Neural progenitor cell (in vitro differentiated cells): ENCODE measurements around the gene NCAM1. TPM values are rescaled to one million over a fixed set of nuclear protein-coding genes. Genes with fewer than 3 reads are reported as not detected.

ENCODE experiments used
- DNase-seq: peaks from one replicate; pipeline ENCODE4 v3.0.0-alpha.2; 2016; ENCODE audit warnings: low spot score
- H2AFZ ChIP-seq: fragments of 200-600 bp; sonication (generic); replicated peaks from 2 replicates; pipeline ENCODE4 v1.6.1; 2016; ENCODE audit warnings: antibody characterized with exemption
- H3F3A ChIP-seq: fragments of 200-600 bp; sonication (generic); 2 replicates; pipeline ENCODE4 v1.6.1; 2016; ENCODE audit warnings: antibody characterized with exemption, low read depth
- H3K27ac ChIP-seq: fragments of 200-600 bp; sonication (generic); 2 replicates; pipeline ENCODE4 v1.5.1; 2016; ENCODE audit warnings: mild to moderate bottlenecking
- H3K27me3 ChIP-seq: fragments of 200-600 bp; sonication (generic); 2 replicates; pipeline ENCODE4 v1.6.1; 2016; ENCODE audit warnings: mild to moderate bottlenecking, moderate library complexity
- H3K36me3 ChIP-seq: fragments of 200-600 bp; sonication (generic); 2 replicates; pipeline ENCODE4 v1.5.1; 2016
- H3K4me1 ChIP-seq: fragments of 200-600 bp; sonication (generic); 2 replicates; pipeline ENCODE4 v1.6.1; 2016; ENCODE audit warnings: mixed run types
- H3K4me2 ChIP-seq: fragments of 200-600 bp; sonication (generic); 2 replicates; pipeline ENCODE4 v1.6.1; 2016
- H3K4me3 ChIP-seq: fragments of 200-600 bp; sonication (generic); 2 replicates; pipeline ENCODE4 v1.5.1; 2016
- H3K79me2 ChIP-seq: fragments of 200-600 bp; sonication (generic); 2 replicates; pipeline ENCODE4 v1.6.1; 2016; ENCODE audit warnings: low read depth
- H3K9ac ChIP-seq: fragments of 200-600 bp; sonication (generic); 2 replicates; pipeline ENCODE4 v1.6.1; 2016
- H3K9me3 ChIP-seq: fragments of 200-600 bp; sonication (generic); 2 replicates; pipeline ENCODE4 v1.5.1; 2016; ENCODE audit warnings: low read depth
- H4K20me1 ChIP-seq: fragments of 200-600 bp; sonication (generic); 2 replicates; pipeline ENCODE4 v1.6.1; 2016; ENCODE audit warnings: low read depth
- H3K27ac Mint-ChIP-seq: 3 replicates; pipeline ENCODE4 v1.8.0; 2021; ENCODE audit warnings: mixed read lengths
- H3K27me3 Mint-ChIP-seq: 2 replicates; pipeline ENCODE4 v1.8.0; 2022; ENCODE audit warnings: low read depth, mild to moderate bottlenecking, inconsistent platforms, moderate library complexity, mixed read lengths; ENCODE audit not compliant: insufficient read depth
- H3K36me3 Mint-ChIP-seq: 3 replicates; pipeline ENCODE4 v1.8.0; 2021; ENCODE audit warnings: mixed read lengths
- H3K4me1 Mint-ChIP-seq: 3 replicates; pipeline ENCODE4 v1.8.0; 2021; ENCODE audit warnings: mixed read lengths
- H3K4me3 Mint-ChIP-seq: 3 replicates; pipeline ENCODE4 v1.8.0; 2021; ENCODE audit warnings: mild to moderate bottlenecking, moderate library complexity, mixed read lengths
- H3K9me3 Mint-ChIP-seq: 3 replicates; pipeline ENCODE4 v1.8.0; 2020; ENCODE audit warnings: mixed read lengths
- CTCF ChIP-seq: fragments of 200-600 bp; sonication (generic); IDR thresholded peaks from 2 replicates; pipeline ENCODE4 v1.5.1; 2017; ENCODE audit warnings: antibody characterized with exemption, mild to moderate bottlenecking
- EZH2 ChIP-seq: fragments of 200-600 bp; sonication (generic); IDR thresholded peaks from 2 replicates; pipeline ENCODE4 v1.6.1; 2017; ENCODE audit warnings: antibody characterized with exemption, mild to moderate bottlenecking, moderate library complexity
- EZH2phosphoT487 ChIP-seq: fragments of 200-600 bp; sonication (generic); IDR thresholded peaks from 2 replicates; pipeline ENCODE4 v1.6.1; 2017; ENCODE audit warnings: antibody characterized with exemption
- total RNA-seq: library from RNA; depleted of rRNA; stranded (reverse); fragments of >200 nt; gene quantifications from 2 replicates; pipeline ENCODE4 v1.2.3, GENCODE V29; 2015; ENCODE audit warnings: low replicate concordance

The NCAM1 gene
- total RNA-seq, 1 donor from 2014 or later, result 17.5 TPM

- Histone ChIP-seq H3K36me3 (no peaks in the 10 kb centered on the region), H3K9me3 (no peaks in the 10 kb centered on the region), H3K79me2 (no peaks in the 10 kb centered on the region), H3K27me3 (no peaks in the 10 kb centered on the region), H3F3A (no peaks in the 10 kb centered on the region), H3K9ac (no peak overlapping the region), H2AFZ (no peak overlapping the region), H3K4me2 (no peak overlapping the region), H3K4me1 (peaks cover 16% of the 10 kb centered on the region), H3K4me3 (no peak overlapping the region), H4K20me1 (no peaks in the 10 kb centered on the region), H3K27ac (no peak overlapping the region)
- H3K4me1 Mint-ChIP-seq, result peaks cover 8% of the 10 kb centered on the region
- no peak for DNase-seq
- H3K9me3 Mint-ChIP-seq, result no peaks in the 10 kb centered on the region
- peaks cover 2% of the 10 kb centered on the region for H3K27me3 Mint-ChIP-seq
- H3K4me3 Mint-ChIP-seq, result no peak overlapping the region
- H3K27ac Mint-ChIP-seq, result no peak overlapping the region
- no peaks in the 10 kb centered on the region for H3K36me3 Mint-ChIP-seq
- TF ChIP-seq EZH2 (no peak), CTCF (no peak), EZH2phosphoT487 (no peak)
Measured at GRCh38 chr11:112972399-112973145, 11.4 kb downstream of the NCAM1 start.

- no peak overlapping the region for H3K9ac ChIP-seq
- H4K20me1 ChIP-seq, result no peaks in the 10 kb centered on the region
- no peak overlapping the region for H2AFZ ChIP-seq
- H3K27ac ChIP-seq, result no peak overlapping the region
- DNase-seq, result no peak
- TF ChIP-seq EZH2 (no peak), CTCF (no peak), EZH2phosphoT487 (no peak)
- Mint-ChIP-seq H3K4me1 (peaks cover 8% of the 10 kb centered on the region), H3K9me3 (no peaks in the 10 kb centered on the region), H3K4me3 (no peak overlapping the region), H3K27ac (no peak overlapping the region), H3K27me3 (no peaks in the 10 kb centered on the region), H3K36me3 (no peaks in the 10 kb centered on the region)
- no peak overlapping the region for H3K4me2 ChIP-seq
- H3K4me1 ChIP-seq, result peaks cover 12% of the 10 kb centered on the region
- no peaks in the 10 kb centered on the region for H3K79me2 ChIP-seq
- no peaks in the 10 kb centered on the region for H3K27me3 ChIP-seq
- H3K9me3 ChIP-seq, result no peaks in the 10 kb centered on the region
- H3K36me3 ChIP-seq, result no peaks in the 10 kb centered on the region
- no peak overlapping the region for H3K4me3 ChIP-seq
- H3F3A ChIP-seq, result no peaks in the 10 kb centered on the region
Measured at GRCh38 chr11:112975051-112975450, 13.8 kb downstream of the NCAM1 start.

- H3K36me3 ChIP-seq, result no peaks in the 10 kb centered on the region
- no peaks in the 10 kb centered on the region for H3F3A ChIP-seq
- no peaks in the 10 kb centered on the region for H3K9me3 ChIP-seq
- Mint-ChIP-seq H3K27ac (no peak overlapping the region), H3K36me3 (no peaks in the 10 kb centered on the region), H3K4me3 (no peak overlapping the region), H3K27me3 (no peaks in the 10 kb centered on the region), H3K9me3 (no peaks in the 10 kb centered on the region), H3K4me1 (peaks cover 8% of the 10 kb centered on the region)
- no peaks in the 10 kb centered on the region for H3K27me3 ChIP-seq
- H3K4me2 ChIP-seq, result no peak overlapping the region
- no peaks in the 10 kb centered on the region for H3K79me2 ChIP-seq
- no peak for DNase-seq
- no peak overlapping the region for H3K4me3 ChIP-seq
- peaks cover 12% of the 10 kb centered on the region for H3K4me1 ChIP-seq
- H2AFZ ChIP-seq, result no peak overlapping the region
- no peak overlapping the region for H3K9ac ChIP-seq
- no peaks in the 10 kb centered on the region for H4K20me1 ChIP-seq
- H3K27ac ChIP-seq, result no peak overlapping the region
- TF ChIP-seq EZH2phosphoT487, result no peak
- no peak for TF ChIP-seq CTCF
Measured at GRCh38 chr11:112975493-112975892, 14.3 kb downstream of the NCAM1 start.
